ENCODE results near the gene ARFGAP1.
"Not testable (repeated sequence)": the region's sequence is repeated elsewhere in the genome, so short reads cannot be mapped to it uniquely, and the experiment has no call there.

ARFGAP1 gene

DNA sequence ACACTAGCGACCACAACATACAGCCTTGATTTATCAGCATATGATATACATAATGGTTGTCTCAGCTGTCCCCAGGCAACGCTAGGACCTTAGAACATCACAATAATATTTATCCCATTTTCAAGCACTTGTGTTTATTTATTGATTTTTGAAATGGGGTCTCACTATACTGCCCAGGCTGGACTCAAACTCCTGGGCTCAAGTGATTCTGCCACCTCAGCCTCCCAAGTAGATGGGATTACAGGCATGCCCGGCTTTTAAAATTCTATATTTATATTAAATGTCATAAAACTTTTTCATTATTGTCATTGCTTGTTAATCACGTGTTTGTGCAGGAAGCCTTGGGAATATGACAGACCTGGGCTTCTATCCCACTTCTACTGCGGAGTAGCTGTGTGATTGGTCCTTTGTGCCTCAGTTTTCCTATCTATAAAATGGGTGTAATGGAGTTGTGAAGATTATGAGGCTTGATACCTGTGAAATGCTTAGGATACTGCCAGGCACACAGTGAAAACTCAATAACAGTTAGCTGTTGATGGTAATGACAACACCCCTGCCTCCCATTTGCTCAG is 30.6 kb downstream of the ARFGAP1 start:
- Mint-ChIP-seq H3K4me1 (ENCODE audit: low read depth) (no peaks in the 10 kb centered on the region), H3K27ac (no peak overlapping the region), H3K4me3 (no peak overlapping the region), H3K9me3 (no peaks in the 10 kb centered on the region), H3K27me3 (ENCODE audit: low read depth) (no peaks in the 10 kb centered on the region), H3K36me3 (ENCODE audit: low read depth) (no peaks in the 10 kb centered on the region)
- DNase-seq (ENCODE audit: low spot score) = no peak

- H3K4me3 Mint-ChIP-seq = no peak overlapping the region
- no peaks in the 10 kb centered on the region for H3K27me3 Mint-ChIP-seq (ENCODE audit: low read depth)
- H3K27ac Mint-ChIP-seq = no peak overlapping the region
- no peaks in the 10 kb centered on the region for H3K4me1 Mint-ChIP-seq (ENCODE audit: low read depth)
- no peaks in the 10 kb centered on the region for H3K36me3 Mint-ChIP-seq (ENCODE audit: low read depth)
- DNase-seq (ENCODE audit: low spot score) = no peak
- H3K9me3 Mint-ChIP-seq = no peaks in the 10 kb centered on the region
Measured at GRCh38 chr20:63305393-63305792, 32.8 kb downstream of the ARFGAP1 start.

DNA sequence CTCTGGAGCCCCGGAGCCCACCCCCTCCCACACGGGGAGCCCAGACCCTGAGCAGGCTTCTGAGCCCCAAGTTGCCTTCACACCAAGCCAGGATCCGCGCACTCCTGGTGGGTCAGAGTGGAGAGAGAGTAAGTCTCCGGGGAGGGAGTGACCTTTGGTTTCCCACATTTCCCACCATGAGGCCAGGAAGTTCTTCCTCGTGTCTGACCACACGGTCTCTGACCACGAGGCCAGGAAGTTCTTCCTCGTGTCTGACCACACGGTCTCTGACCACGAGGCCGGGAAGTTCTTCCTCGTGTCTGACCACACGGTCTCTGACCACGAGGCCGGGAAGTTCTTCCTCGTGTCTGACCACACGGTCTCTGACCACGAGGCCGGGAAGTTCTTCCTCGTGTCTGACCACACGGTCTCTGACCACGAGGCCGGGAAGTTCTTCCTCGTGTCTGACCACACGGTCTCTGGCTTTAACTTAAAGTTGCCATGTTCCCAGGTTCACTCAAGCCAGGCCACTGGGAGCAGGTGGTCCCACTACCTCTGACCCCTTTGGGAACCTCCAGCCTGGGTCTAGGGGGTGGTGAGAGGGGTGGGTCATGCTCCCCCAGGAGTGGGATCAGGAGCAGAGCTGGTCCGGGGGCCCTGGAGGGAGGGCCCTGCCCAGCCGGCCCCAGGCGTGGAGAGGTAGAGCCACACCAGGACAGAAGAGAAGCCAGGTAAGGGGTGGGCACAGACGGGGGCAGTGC is 33.5 kb downstream of the ARFGAP1 start:
- H3K4me3 Mint-ChIP-seq; H3K4me1 Mint-ChIP-seq (ENCODE audit: low read depth); H3K9me3 Mint-ChIP-seq; H3K27me3 Mint-ChIP-seq (ENCODE audit: low read depth); DNase-seq (ENCODE audit: low spot score); H3K27ac Mint-ChIP-seq; H3K36me3 Mint-ChIP-seq (ENCODE audit: low read depth): not testable (repeated sequence)

DNA sequence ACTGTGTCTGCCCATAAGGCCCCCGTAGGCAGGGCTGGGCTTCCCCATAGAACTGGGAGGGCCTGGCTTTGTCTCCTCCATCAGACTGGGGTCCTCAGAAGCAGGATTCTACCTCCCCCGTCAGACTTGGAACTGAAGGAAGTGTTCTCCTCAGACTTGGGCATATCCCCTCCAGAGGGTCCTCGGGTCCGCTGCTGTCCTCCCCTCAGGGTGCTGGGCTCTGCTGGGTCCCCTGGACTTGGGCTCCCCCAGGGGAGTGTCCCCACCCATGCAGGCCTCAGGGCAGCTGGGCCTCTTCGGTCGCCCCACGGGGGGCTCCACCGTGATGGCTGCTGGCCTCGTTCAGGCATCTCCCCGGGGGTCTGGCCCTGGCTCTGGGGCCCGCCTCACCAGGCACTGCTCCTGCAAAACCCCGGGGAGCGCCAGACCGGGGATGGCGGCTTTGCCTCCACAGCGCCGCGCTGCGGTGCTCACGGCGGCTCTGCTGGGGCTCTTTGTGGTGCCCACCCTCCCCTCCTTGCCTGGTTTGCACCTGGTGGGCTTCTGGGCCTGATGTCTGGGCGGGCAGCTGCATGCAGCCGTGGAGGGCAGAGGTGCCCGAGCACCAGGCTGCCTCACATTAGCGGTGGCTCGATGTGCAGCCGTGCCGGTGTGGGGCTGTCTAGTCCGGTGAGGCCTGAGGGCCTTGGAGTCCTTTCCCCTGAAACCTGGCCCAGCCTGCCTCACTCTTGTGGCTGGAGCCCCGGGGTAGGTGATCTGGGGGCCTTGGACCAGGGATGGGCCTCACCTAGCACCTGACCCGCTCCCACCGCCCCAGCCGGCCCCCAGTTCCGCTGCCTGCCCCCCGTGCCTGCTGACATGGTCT is 34.3 kb downstream of the ARFGAP1 start:
- Mint-ChIP-seq H3K27ac (no peak overlapping the region), H3K4me1 (ENCODE audit: low read depth) (no peaks in the 10 kb centered on the region), H3K4me3 (no peak overlapping the region), H3K36me3 (ENCODE audit: low read depth) (no peaks in the 10 kb centered on the region), H3K9me3 (no peaks in the 10 kb centered on the region), H3K27me3 (ENCODE audit: low read depth) (no peaks in the 10 kb centered on the region)
- no peak for DNase-seq (ENCODE audit: low spot score)

GRCh38 chr20:63307538-63308217 is 35.1 kb downstream of the ARFGAP1 start:
- no peaks in the 10 kb centered on the region for H3K9me3 Mint-ChIP-seq
- no peaks in the 10 kb centered on the region for H3K4me1 Mint-ChIP-seq (ENCODE audit: low read depth)
- DNase-seq (ENCODE audit: low spot score) = no peak
- no peaks in the 10 kb centered on the region for H3K27me3 Mint-ChIP-seq (ENCODE audit: low read depth)
- H3K36me3 Mint-ChIP-seq (ENCODE audit: low read depth) = no peaks in the 10 kb centered on the region
- H3K27ac Mint-ChIP-seq = no peak overlapping the region
- H3K4me3 Mint-ChIP-seq = no peak overlapping the region

- Mint-ChIP-seq H3K9me3 (no peaks in the 10 kb centered on the region), H3K4me1 (ENCODE audit: low read depth) (no peaks in the 10 kb centered on the region), H3K27me3 (ENCODE audit: low read depth) (no peaks in the 10 kb centered on the region), H3K4me3 (no peak overlapping the region), H3K27ac (no peak overlapping the region), H3K36me3 (ENCODE audit: low read depth) (no peaks in the 10 kb centered on the region)
- no peak for DNase-seq (ENCODE audit: low spot score)
Measured at GRCh38 chr20:63308218-63308911, 35.8 kb downstream of the ARFGAP1 start.

- DNase-seq (ENCODE audit: low spot score) = no peak
- no peaks in the 10 kb centered on the region for H3K9me3 Mint-ChIP-seq
- H3K27me3 Mint-ChIP-seq (ENCODE audit: low read depth) = no peaks in the 10 kb centered on the region
- no peak overlapping the region for H3K4me3 Mint-ChIP-seq
- H3K27ac Mint-ChIP-seq = no peak overlapping the region
- no peaks in the 10 kb centered on the region for H3K4me1 Mint-ChIP-seq (ENCODE audit: low read depth)
- no peaks in the 10 kb centered on the region for H3K36me3 Mint-ChIP-seq (ENCODE audit: low read depth)
Measured at GRCh38 chr20:63309261-63310071, 36.9 kb downstream of the ARFGAP1 start.

DNA sequence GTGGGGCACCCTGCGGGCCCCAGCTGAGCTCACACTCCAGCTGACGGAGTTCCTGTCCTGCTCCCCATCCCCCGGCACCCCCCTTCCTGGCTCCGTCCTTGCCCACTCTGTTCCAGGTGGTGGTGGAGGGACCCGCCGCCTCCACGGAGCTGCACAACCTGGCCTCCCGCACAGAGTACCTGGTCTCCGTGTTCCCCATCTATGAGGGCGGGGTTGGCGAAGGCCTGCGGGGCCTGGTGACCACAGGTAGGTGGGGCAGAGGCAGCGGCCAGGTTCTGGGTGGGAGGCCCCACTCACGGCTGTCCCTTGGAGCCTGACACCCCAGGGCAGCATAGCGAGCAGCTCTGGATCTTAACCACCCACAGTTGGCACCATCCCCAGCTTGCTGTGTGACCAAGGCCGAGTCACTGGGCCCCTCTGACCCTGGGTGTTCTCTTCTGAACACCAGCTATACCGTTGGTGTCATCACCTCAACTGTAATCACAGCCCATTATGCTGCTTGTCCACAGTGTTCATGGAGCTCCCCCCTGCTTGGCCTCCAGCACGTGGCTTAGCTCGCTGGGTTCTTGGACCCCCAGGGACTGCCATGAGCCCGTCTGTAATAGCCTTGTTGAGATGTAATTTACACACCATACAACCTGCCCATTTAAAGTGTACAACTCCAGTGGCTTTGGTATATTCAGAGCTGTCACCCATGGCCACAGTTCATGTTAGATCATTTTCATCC is 37.8 kb downstream of the ARFGAP1 start:
- no peak overlapping the region for H3K27ac Mint-ChIP-seq
- no peaks in the 10 kb centered on the region for H3K27me3 Mint-ChIP-seq (ENCODE audit: low read depth)
- H3K9me3 Mint-ChIP-seq = no peaks in the 10 kb centered on the region
- no peaks in the 10 kb centered on the region for H3K4me1 Mint-ChIP-seq (ENCODE audit: low read depth)
- no peaks in the 10 kb centered on the region for H3K36me3 Mint-ChIP-seq (ENCODE audit: low read depth)
- no peak overlapping the region for H3K4me3 Mint-ChIP-seq
- DNase-seq (ENCODE audit: low spot score) = no peak

GRCh38 chr20:63311186-63311832 is 38.7 kb downstream of the ARFGAP1 start:
- H3K4me1 Mint-ChIP-seq (ENCODE audit: low read depth) = no peaks in the 10 kb centered on the region
- H3K27me3 Mint-ChIP-seq (ENCODE audit: low read depth) = no peaks in the 10 kb centered on the region
- H3K36me3 Mint-ChIP-seq (ENCODE audit: low read depth) = no peaks in the 10 kb centered on the region
- no peak for DNase-seq (ENCODE audit: low spot score)
- H3K9me3 Mint-ChIP-seq = no peaks in the 10 kb centered on the region
- H3K4me3 Mint-ChIP-seq = no peak overlapping the region
- H3K27ac Mint-ChIP-seq = no peak overlapping the region

- DNase-seq (ENCODE audit: low spot score) = no peak
- no peaks in the 10 kb centered on the region for H3K36me3 Mint-ChIP-seq (ENCODE audit: low read depth)
- no peaks in the 10 kb centered on the region for H3K27me3 Mint-ChIP-seq (ENCODE audit: low read depth)
- H3K4me1 Mint-ChIP-seq (ENCODE audit: low read depth) = no peaks in the 10 kb centered on the region
- no peak overlapping the region for H3K27ac Mint-ChIP-seq
- H3K9me3 Mint-ChIP-seq = no peaks in the 10 kb centered on the region
- no peak overlapping the region for H3K4me3 Mint-ChIP-seq
Measured at GRCh38 chr20:63311833-63312243, 39.2 kb downstream of the ARFGAP1 start.

DNA sequence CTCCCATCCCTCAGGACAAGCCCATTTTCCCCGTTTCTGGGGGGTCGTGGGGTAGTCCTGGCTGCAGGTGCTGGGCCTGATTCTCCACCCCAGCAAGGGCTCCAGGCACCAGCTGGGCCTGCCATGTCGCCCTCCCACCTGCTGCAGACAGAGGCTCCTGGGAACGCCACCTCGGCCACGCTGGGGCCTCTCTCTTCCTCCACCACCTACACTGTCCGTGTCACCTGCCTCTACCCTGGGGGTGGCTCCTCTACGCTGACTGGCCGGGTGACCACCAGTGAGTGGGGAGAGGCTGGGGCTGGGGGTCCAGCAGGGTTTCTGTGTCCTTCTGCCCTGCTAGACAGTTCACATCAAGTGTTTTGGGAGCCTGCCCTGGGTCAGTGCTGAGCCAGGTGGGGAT is 39.7 kb downstream of the ARFGAP1 start:
- Mint-ChIP-seq H3K36me3 (ENCODE audit: low read depth) (no peaks in the 10 kb centered on the region), H3K9me3 (no peaks in the 10 kb centered on the region), H3K4me1 (ENCODE audit: low read depth) (no peaks in the 10 kb centered on the region), H3K4me3 (no peak overlapping the region), H3K27ac (no peak overlapping the region), H3K27me3 (ENCODE audit: low read depth) (no peaks in the 10 kb centered on the region)
- no peak for DNase-seq (ENCODE audit: low spot score)

DNA sequence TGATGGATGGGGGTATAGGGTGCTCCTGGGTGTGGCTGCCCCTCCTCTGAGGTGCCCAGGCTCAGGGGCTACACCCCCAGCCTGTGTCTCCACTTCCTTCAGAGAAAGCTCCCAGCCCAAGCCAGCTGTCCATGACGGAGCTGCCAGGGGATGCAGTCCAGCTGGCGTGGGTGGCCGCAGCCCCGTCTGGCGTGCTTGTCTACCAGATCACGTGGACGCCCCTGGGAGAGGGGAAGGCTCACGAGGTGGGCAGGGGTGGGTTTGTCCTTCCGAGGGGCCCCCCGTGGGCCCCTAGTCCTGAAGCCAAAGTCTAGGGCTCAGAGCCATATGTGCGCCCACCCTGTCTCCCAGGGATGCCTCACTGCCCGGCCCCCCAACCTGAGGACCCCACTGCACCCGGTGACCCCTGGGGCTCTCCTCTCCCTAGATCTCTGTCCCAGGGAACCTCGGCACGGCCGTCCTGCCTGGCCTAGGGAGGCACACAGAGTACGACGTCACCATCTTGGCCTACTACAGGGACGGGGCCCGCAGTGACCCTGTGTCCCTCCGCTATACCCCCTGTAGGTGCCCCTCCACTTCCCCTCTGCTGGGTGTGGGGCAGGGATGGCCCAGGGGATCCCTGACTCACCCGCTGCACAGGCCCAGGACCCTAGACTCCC is 40.2 kb downstream of the ARFGAP1 start:
- H3K9me3 Mint-ChIP-seq = no peaks in the 10 kb centered on the region
- no peaks in the 10 kb centered on the region for H3K36me3 Mint-ChIP-seq (ENCODE audit: low read depth)
- DNase-seq (ENCODE audit: low spot score) = no peak
- no peak overlapping the region for H3K27ac Mint-ChIP-seq
- no peaks in the 10 kb centered on the region for H3K4me1 Mint-ChIP-seq (ENCODE audit: low read depth)
- no peak overlapping the region for H3K4me3 Mint-ChIP-seq
- H3K27me3 Mint-ChIP-seq (ENCODE audit: low read depth) = no peaks in the 10 kb centered on the region

Data from T-helper 2 cell treated with Interferon-gamma antibody and Interleukin-4, amounts not matched to agents 5 μg/mL and 100 μg/mL, for 36 hours (primary cell).